H9 (cell line): ENCODE results near the gene ZNF684. TPM values are rescaled to one million over a fixed set of nuclear protein-coding genes. Genes with fewer than 3 reads are reported as not detected.
"Not testable (repeated sequence)": the region's sequence is repeated elsewhere in the genome, so short reads cannot be mapped to it uniquely, and the experiment has no call there.

ENCODE experiments used
- DNase-seq: peaks from one replicate; pipeline ENCODE4 v3.0.0-alpha.2; 2017
- H2AFZ ChIP-seq: one replicate; pipeline ENCODE4 v1.6.1; 2013; ENCODE audit warnings: mild to moderate bottlenecking, low read length, control low read depth, moderate library complexity
- H2AK5ac ChIP-seq: 2 replicates; pipeline ENCODE4 v1.6.1; 2013; ENCODE audit warnings: low read length, control low read depth, mixed read lengths; ENCODE audit not compliant: insufficient read length
- H2BK120ac ChIP-seq: one replicate; pipeline ENCODE4 v1.6.1; 2013; ENCODE audit warnings: low read depth, mild to moderate bottlenecking, low read length, control low read depth, inconsistent platforms; ENCODE audit not compliant: poor library complexity, severe bottlenecking
- H2BK12ac ChIP-seq: 2 replicates; pipeline ENCODE4 v1.6.1; 2013; ENCODE audit warnings: low read length, control low read depth, mixed read lengths, low read depth; ENCODE audit not compliant: insufficient read length
- H2BK15ac ChIP-seq: 2 replicates; pipeline ENCODE4 v1.6.1; 2013; ENCODE audit warnings: low read depth, low read length, control low read depth
- H2BK20ac ChIP-seq: one replicate; pipeline ENCODE4 v1.6.1; 2013; ENCODE audit warnings: low read depth, mild to moderate bottlenecking, low read length, control low read depth, inconsistent platforms; ENCODE audit not compliant: poor library complexity, severe bottlenecking
- H2BK5ac ChIP-seq: 2 replicates; pipeline ENCODE4 v1.6.1; 2013; ENCODE audit warnings: low read length, control low read depth, mixed read lengths; ENCODE audit not compliant: insufficient read length
- H3K14ac ChIP-seq: 2 replicates; pipeline ENCODE4 v1.6.1; 2013; ENCODE audit warnings: low read length, control low read depth; ENCODE audit not compliant: insufficient read depth
- H3K18ac ChIP-seq: 2 replicates; pipeline ENCODE4 v1.6.1; 2013; ENCODE audit warnings: low read depth, mild to moderate bottlenecking, mixed read lengths, low read length, control low read depth; ENCODE audit not compliant: insufficient read length
- H3K23ac ChIP-seq: 2 replicates; pipeline ENCODE4 v1.6.1; 2013; ENCODE audit warnings: low read length, control low read depth, mixed read lengths, low read depth; ENCODE audit not compliant: insufficient read length
- H3K23me2 ChIP-seq: 2 replicates; pipeline ENCODE4 v1.6.1; 2013; ENCODE audit warnings: low read depth, mild to moderate bottlenecking, mixed read lengths, low read length, control low read depth; ENCODE audit not compliant: insufficient read length, poor library complexity, severe bottlenecking
- H3K27ac ChIP-seq: 2 replicates; pipeline ENCODE4 v1.5.1; 2013; ENCODE audit warnings: low read length, control low read depth, mixed read lengths, low read depth; ENCODE audit not compliant: insufficient read length
- H3K27me3 ChIP-seq: 2 replicates; pipeline ENCODE4 v1.6.1; 2013; ENCODE audit warnings: low read length, control low read depth, inconsistent platforms; ENCODE audit not compliant: insufficient read depth
- H3K4ac ChIP-seq: 2 replicates; pipeline ENCODE4 v1.6.1; 2013; ENCODE audit warnings: low read depth, mild to moderate bottlenecking, control low read depth, inconsistent platforms, low read length, moderate library complexity
- H3K4me1 ChIP-seq: 2 replicates; pipeline ENCODE4 v1.6.1; 2013; ENCODE audit warnings: low read length, control low read depth, inconsistent platforms; ENCODE audit not compliant: insufficient read depth
- H3K4me2 ChIP-seq: 2 replicates; pipeline ENCODE4 v1.6.1; 2013; ENCODE audit warnings: low read length, control low read depth, mixed read lengths; ENCODE audit not compliant: insufficient read length, insufficient read depth
- H3K56ac ChIP-seq: 2 replicates; pipeline ENCODE4 v1.6.1; 2013; ENCODE audit warnings: low read depth, mild to moderate bottlenecking, mixed read lengths, low read length, control low read depth; ENCODE audit not compliant: insufficient read length
- H3K79me1 ChIP-seq: 2 replicates; pipeline ENCODE4 v1.6.1; 2013; ENCODE audit warnings: low read depth, mild to moderate bottlenecking, moderate library complexity, low read length, control low read depth, inconsistent platforms; ENCODE audit not compliant: insufficient read depth, poor library complexity, severe bottlenecking
- H3K79me2 ChIP-seq: 2 replicates; pipeline ENCODE4 v1.6.1; 2013; ENCODE audit warnings: low read length, control low read depth, inconsistent platforms; ENCODE audit not compliant: insufficient read depth
- H3K9ac ChIP-seq: 2 replicates; pipeline ENCODE4 v1.6.1; 2013; ENCODE audit warnings: low read length, control low read depth, mixed read lengths; ENCODE audit not compliant: insufficient read length; ENCODE audit errors: extremely low read depth
- H3K9me3 ChIP-seq: one replicate; pipeline ENCODE4 v1.6.1; 2013; ENCODE audit warnings: low read depth, low read length, inconsistent platforms; ENCODE audit not compliant: control insufficient read depth
- H3T11ph ChIP-seq: one replicate; pipeline ENCODE4 v1.6.1; 2013; ENCODE audit warnings: mild to moderate bottlenecking, low read length, control low read depth, inconsistent platforms
- H4K20me1 ChIP-seq: one replicate; pipeline ENCODE4 v1.6.1; 2013; ENCODE audit not compliant: control insufficient read depth, insufficient read length, insufficient read depth
- H4K5ac ChIP-seq: 2 replicates; pipeline ENCODE4 v1.6.1; 2013; ENCODE audit warnings: low read depth, mild to moderate bottlenecking, mixed read lengths, low read length, control low read depth; ENCODE audit not compliant: insufficient read length
- H4K8ac ChIP-seq: replicated peaks from 2 replicates; pipeline ENCODE4 v1.6.1; 2013; ENCODE audit warnings: low read length, control low read depth, mixed read lengths, low read depth; ENCODE audit not compliant: insufficient read length
- H4K91ac ChIP-seq: 2 replicates; pipeline ENCODE4 v1.6.1; 2013; ENCODE audit warnings: low read depth, mild to moderate bottlenecking, moderate library complexity, mixed read lengths, low read length, control low read depth; ENCODE audit not compliant: insufficient read length
- H3K27ac Mint-ChIP-seq, 3 experiments: 2 replicates in 2 of 3; 3 replicates in 1 of 3; pipeline ENCODE4 v1.8.0; 2020 to 2021; ENCODE audit warnings: mixed read lengths in 3 of 3, mild to moderate bottlenecking in 1 of 3, moderate library complexity in 1 of 3
- H3K27me3 Mint-ChIP-seq: 2 replicates; pipeline ENCODE4 v1.8.0; 2021; ENCODE audit warnings: low read depth, mild to moderate bottlenecking, moderate library complexity, mixed read lengths
- H3K36me3 Mint-ChIP-seq, 3 experiments: 2 replicates in 2 of 3; 3 replicates in 1 of 3; pipeline ENCODE4 v1.8.0; 2020 to 2021; ENCODE audit warnings: low read depth in 3 of 3, mixed read lengths in 3 of 3; ENCODE audit not compliant: insufficient read depth in 1 of 3
- H3K4me1 Mint-ChIP-seq, 2 experiments: 2 replicates each; pipeline ENCODE4 v1.8.0; 2020; ENCODE audit warnings: mixed read lengths in 2 of 2
- H3K4me3 Mint-ChIP-seq, 2 experiments: 2 replicates in 1 of 2; 3 replicates in 1 of 2; pipeline ENCODE4 v1.8.0; 2020 to 2021; ENCODE audit warnings: mild to moderate bottlenecking in 2 of 2, mixed read lengths in 2 of 2, moderate library complexity in 1 of 2
- H3K9me3 Mint-ChIP-seq, 2 experiments: 2 replicates in 1 of 2; 3 replicates in 1 of 2; pipeline ENCODE4 v1.8.0; 2020; ENCODE audit warnings: mild to moderate bottlenecking in 2 of 2, mixed read lengths in 2 of 2, moderate library complexity in 1 of 2
- WGBS: extraction: QIAGEN DNeasy Blood & Tissue Kit; methylation state at CpG from one replicate; pipeline ENCODE4 v1.1.7; 2013; ENCODE audit warnings: missing lambda C conversion rate, low lambda C conversion rate, mixed read lengths; ENCODE audit not compliant: insufficient read length; ENCODE audit errors: extremely low coverage; 5-methylcytosine and 5-hydroxymethylcytosine counted together
- total RNA-seq: library from RNA; stranded (reverse); gene quantifications from 2 replicates; pipeline ENCODE4 v1.2.1, GENCODE V29; 2021
- TF ChIP-seq, protein P1 (sequence below): fragments of 200-600 bp; sonication (generic); conservative IDR thresholded peaks from 3 replicates; pipeline ENCODE4 v1.8.0; 2021; ENCODE audit warnings: antibody characterized with exemption, mild to moderate bottlenecking

Gene ZNF684
- total RNA-seq, 1 experiment from 2014 or later = 6.5 TPM

DNA sequence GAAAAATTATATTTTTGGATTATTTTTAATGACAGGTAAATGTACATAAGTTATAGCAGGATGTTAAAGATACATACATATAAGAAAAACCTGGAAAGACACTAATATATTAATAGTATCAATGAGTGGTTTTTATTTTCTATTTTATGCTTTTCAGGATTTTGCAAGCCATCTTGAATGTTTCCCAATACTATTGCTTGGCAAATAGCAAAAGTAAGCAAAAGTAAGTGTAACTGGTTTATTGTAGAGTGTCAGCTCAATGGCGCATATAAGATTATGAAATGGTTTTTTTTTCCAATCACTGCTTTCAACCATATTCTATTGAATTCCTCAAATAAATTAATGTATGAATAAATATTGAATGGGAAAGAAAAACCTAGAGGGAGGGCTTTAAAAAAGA lies 36.4 kb downstream of the ZNF684 start:
- WGBS = no CpG with 5 or more reads among the region's 1 CpG
- no peak overlapping the region for H3K9ac ChIP-seq

DNA sequence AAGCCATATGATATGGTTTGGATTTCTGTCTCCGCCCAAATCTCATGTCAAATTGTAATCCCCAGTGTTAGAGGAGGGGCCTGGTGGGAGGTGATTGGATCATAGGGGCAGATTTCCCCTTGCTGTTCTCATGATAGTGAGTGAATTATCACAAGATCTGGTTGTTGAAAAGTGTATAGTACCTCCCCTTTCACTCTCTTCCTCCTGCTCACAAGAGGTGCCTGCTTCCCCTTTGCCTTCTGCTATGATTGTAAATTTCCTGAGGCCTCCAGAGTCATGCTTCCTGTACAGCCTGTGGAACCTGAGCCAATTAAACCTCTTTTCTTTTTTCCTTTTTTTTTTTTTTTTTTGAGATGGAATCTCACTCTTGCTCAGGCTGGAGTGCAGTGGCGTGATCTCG lies 43.4 kb downstream of the ZNF684 start:
- H2BK15ac ChIP-seq, H3K79me1 ChIP-seq, H3K18ac ChIP-seq, H4K20me1 ChIP-seq, H3K27ac Mint-ChIP-seq, H3K27me3 ChIP-seq, H3T11ph ChIP-seq, H2BK20ac ChIP-seq, H3K9ac ChIP-seq, H2BK12ac ChIP-seq, H3K36me3 Mint-ChIP-seq, H3K4me3 Mint-ChIP-seq, H3K9me3 ChIP-seq, H3K27ac ChIP-seq, H3K27me3 Mint-ChIP-seq, H2BK120ac ChIP-seq, H3K23me2 ChIP-seq, H3K4ac ChIP-seq, H3K23ac ChIP-seq, H2AK5ac ChIP-seq, H3K4me1 ChIP-seq, H2AFZ ChIP-seq, H3K4me1 Mint-ChIP-seq, H3K9me3 Mint-ChIP-seq, H2BK5ac ChIP-seq, DNase-seq, H3K56ac ChIP-seq, H3K79me2 ChIP-seq, H3K14ac ChIP-seq, H3K4me2 ChIP-seq, H4K91ac ChIP-seq, H4K5ac ChIP-seq, H4K8ac ChIP-seq: not testable (repeated sequence)
- no CpG with 5 or more reads among the region's 3 CpGs for WGBS

More for the DNA sequence above, 36.4 kb downstream of the ZNF684 start:
- Histone ChIP-seq H3K79me1 (no peaks in the 10 kb centered on the region), H2AK5ac (no peak overlapping the region), H4K20me1 (no peaks in the 10 kb centered on the region), H2BK20ac (no peak overlapping the region), H3K18ac (no peak overlapping the region), H4K5ac (no peak overlapping the region), H2BK120ac (no peak overlapping the region), H3K79me2 (no peaks in the 10 kb centered on the region), H2BK5ac (no peak overlapping the region), H3K14ac (no peak overlapping the region), H3K27me3 (no peaks in the 10 kb centered on the region; the same call in 1 of the 2 replicates), H3K23ac (no peak overlapping the region), H3K56ac (no peak overlapping the region), H3K9me3 (no peaks in the 10 kb centered on the region), H3K4me1 (no peaks in the 10 kb centered on the region), H3K4me2 (no peak overlapping the region), H4K91ac (no peak overlapping the region), H3K27ac (no peak overlapping the region), H3K4ac (no peak overlapping the region), H3K23me2 (no peaks in the 10 kb centered on the region), H3T11ph (no peak overlapping the region), H2AFZ (no peak overlapping the region), H2BK12ac (no peak overlapping the region), H2BK15ac (no peak overlapping the region), H4K8ac (no peak overlapping the region)
- Mint-ChIP-seq H3K9me3 (no peaks in the 10 kb centered on the region; a peak in 1 of 5 replicates), H3K27me3 (no peaks in the 10 kb centered on the region), H3K36me3 (no peaks in the 10 kb centered on the region), H3K4me1 (peaks cover 6% of the 10 kb centered on the region in 2 experiments), H3K27ac (no peak overlapping the region), H3K4me3 (no peak overlapping the region)
- no peak for DNase-seq
- TF ChIP-seq, protein P1, sequence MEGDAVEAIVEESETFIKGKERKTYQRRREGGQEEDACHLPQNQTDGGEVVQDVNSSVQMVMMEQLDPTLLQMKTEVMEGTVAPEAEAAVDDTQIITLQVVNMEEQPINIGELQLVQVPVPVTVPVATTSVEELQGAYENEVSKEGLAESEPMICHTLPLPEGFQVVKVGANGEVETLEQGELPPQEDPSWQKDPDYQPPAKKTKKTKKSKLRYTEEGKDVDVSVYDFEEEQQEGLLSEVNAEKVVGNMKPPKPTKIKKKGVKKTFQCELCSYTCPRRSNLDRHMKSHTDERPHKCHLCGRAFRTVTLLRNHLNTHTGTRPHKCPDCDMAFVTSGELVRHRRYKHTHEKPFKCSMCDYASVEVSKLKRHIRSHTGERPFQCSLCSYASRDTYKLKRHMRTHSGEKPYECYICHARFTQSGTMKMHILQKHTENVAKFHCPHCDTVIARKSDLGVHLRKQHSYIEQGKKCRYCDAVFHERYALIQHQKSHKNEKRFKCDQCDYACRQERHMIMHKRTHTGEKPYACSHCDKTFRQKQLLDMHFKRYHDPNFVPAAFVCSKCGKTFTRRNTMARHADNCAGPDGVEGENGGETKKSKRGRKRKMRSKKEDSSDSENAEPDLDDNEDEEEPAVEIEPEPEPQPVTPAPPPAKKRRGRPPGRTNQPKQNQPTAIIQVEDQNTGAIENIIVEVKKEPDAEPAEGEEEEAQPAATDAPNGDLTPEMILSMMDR = no peak
